Sigmoid colon (tissue), 7 donors: ENCODE measurements around the gene WFDC2. TPM values are rescaled to one million over a fixed set of nuclear protein-coding genes. Genes with fewer than 3 reads are reported as not detected.
"Not testable (repeated sequence)": the region's sequence is repeated elsewhere in the genome, so short reads cannot be mapped to it uniquely, and the experiment has no call there.

Experiments used
- DNase-seq: peaks from one replicate; pipeline ENCODE4 v3.0.0-alpha.2; 2019
- H3K27ac ChIP-seq, 4 donors: fragments of 200-600 bp; sonication (generic); one replicate each; pipeline ENCODE4 v1.5.1; 2016 to 2019; ENCODE audit warnings: mild to moderate bottlenecking in 1 of 4
- H3K27me3 ChIP-seq, 3 donors: fragments of 200-600 bp; sonication (generic); one replicate each; pipeline ENCODE4 v1.5.1; 2019; ENCODE audit warnings: mild to moderate bottlenecking in 1 of 3
- H3K36me3 ChIP-seq, 4 donors: fragments of 200-600 bp; sonication (generic); one replicate each; pipeline ENCODE4 v1.5.1; 2016 to 2019
- H3K4me1 ChIP-seq, 4 donors: fragments of 200-600 bp; sonication (generic); one replicate each; pipeline ENCODE4 v1.5.1; 2017 to 2019
- H3K4me3 ChIP-seq, 4 donors: fragments of 200-600 bp; sonication (generic); one replicate each; pipeline ENCODE4 v1.5.1; 2017 to 2019; ENCODE audit warnings: mild to moderate bottlenecking in 2 of 4, moderate library complexity in 1 of 4
- H3K9me3 ChIP-seq, 4 donors: fragments of 200-600 bp in 3 of 4; sonication (generic) in 3 of 4; one replicate each; pipeline versions ENCODE4 v1.5.1 to v1.6.1; 2013 to 2019
- EP300 ChIP-seq, 4 donors: sonication (generic); formaldehyde crosslinking; IDR thresholded peaks; one replicate each; pipeline ENCODE4 v1.6.1; 2017; ENCODE audit warnings: antibody characterized with exemption in 4 of 4
- POLR2A ChIP-seq, 2 donors: fragments of 450-650 bp; IDR thresholded peaks; one replicate each; pipeline ENCODE4 v1.6.1; 2016; ENCODE audit warnings: antibody characterized with exemption in 2 of 2, mild to moderate bottlenecking in 2 of 2, moderate library complexity in 2 of 2
- POLR2AphosphoS5 ChIP-seq, 4 donors: sonication (generic); formaldehyde crosslinking; IDR thresholded peaks; one replicate each; pipeline ENCODE4 v1.6.1; 2017; ENCODE audit warnings: antibody characterized with exemption in 4 of 4
- WGBS, 2 donors: extraction: QIAGEN DNeasy Blood & Tissue Kit; methylation state at CpG; one replicate each; pipeline ENCODE4 v1.1.7; 2013; 5-methylcytosine and 5-hydroxymethylcytosine counted together
- intact Hi-C: fragments of 100-400 bp; cut with DNase I; formaldehyde crosslinking; loops from one replicate; pipeline ENCODE4 v1.15.1; 2023
- polyA plus RNA-seq, 3 donors: library from polyadenylated mRNA; stranded (reverse); fragments of 200-250 nt; gene quantifications; one replicate each; pipeline ENCODE4 v1.2.3, GENCODE V29; 2013
- total RNA-seq, 4 donors: library from RNA; depleted of rRNA; stranded (reverse); fragments of >200 nt; gene quantifications; one replicate each; pipeline ENCODE4 v1.1.0, GENCODE V29; 2016
- TF ChIP-seq, protein P1 (sequence below), 4 experiments: fragments of 450-650 bp in 3 of 4; fragments of 200-600 bp in 1 of 4; IDR thresholded peaks; one replicate each; pipeline ENCODE4 v1.5.1; 2016 to 2019; ENCODE audit warnings: antibody characterized with exemption in 4 of 4, mild to moderate bottlenecking in 3 of 4, moderate library complexity in 2 of 4
- donor health status: healthy with polysubstance abuse.
- donor health status: Bipolar disorder and iron deficiency.
- donor health status: healthy.

Gene WFDC2
- total and polyA plus RNA-seq, 7 donors = 29.6 to 94.1 (median 42.5) TPM

DNA sequence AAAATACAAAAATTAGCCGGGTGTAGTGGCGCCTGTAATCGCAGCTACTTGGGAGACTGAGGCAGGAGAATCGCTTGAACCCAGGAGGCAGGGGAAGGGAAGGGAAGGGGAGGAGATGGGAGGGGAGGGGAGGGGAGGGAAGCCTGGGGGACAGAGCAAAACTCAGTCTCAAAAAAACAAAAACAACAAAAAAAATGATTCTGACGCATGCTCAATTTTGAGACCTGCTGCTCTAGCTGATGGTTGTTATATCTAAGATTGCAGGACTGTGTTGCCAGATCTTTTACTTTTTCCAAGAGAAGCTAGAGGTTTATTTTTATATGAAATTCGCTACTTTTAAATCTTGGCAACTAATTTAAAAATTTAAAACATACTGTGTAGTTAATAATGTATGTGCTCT, 2.4 kb upstream of the WFDC2 start:
- no peak for TF ChIP-seq POLR2A (IDR thresholded peaks at IDR 0.05)
- TF ChIP-seq, protein P1, sequence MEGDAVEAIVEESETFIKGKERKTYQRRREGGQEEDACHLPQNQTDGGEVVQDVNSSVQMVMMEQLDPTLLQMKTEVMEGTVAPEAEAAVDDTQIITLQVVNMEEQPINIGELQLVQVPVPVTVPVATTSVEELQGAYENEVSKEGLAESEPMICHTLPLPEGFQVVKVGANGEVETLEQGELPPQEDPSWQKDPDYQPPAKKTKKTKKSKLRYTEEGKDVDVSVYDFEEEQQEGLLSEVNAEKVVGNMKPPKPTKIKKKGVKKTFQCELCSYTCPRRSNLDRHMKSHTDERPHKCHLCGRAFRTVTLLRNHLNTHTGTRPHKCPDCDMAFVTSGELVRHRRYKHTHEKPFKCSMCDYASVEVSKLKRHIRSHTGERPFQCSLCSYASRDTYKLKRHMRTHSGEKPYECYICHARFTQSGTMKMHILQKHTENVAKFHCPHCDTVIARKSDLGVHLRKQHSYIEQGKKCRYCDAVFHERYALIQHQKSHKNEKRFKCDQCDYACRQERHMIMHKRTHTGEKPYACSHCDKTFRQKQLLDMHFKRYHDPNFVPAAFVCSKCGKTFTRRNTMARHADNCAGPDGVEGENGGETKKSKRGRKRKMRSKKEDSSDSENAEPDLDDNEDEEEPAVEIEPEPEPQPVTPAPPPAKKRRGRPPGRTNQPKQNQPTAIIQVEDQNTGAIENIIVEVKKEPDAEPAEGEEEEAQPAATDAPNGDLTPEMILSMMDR (IDR thresholded peaks at IDR 0.05) = no peak
- TF ChIP-seq EP300 (IDR thresholded peaks at IDR 0.05) = no peak
- TF ChIP-seq POLR2AphosphoS5 (IDR thresholded peaks at IDR 0.05) = no peak

DNA sequence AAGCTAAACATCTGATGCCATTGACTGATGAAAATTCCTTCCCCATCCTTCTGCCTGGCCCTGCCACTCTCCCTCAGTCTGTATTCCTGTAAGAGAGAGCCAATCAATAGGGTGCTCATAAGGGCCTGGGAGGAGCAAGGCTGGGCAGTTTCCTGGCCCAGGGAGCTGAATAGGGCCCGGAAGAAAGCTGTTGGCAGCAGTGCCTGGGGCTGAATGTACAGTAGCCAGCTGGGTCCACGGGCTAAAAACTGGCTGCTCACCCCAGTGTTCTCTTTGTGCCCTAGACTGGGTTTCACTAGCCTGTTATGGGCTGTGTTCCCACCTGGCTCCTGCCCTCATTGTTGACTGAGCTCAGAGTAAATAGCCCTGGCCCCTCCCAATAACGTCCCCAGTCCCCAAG, 1.7 kb upstream of the WFDC2 start:
- intact Hi-C loops = no loop called here
- no peak overlapping the region for H3K4me3 ChIP-seq
- WGBS, 2 donors = 18 to 45% methylated on average over 3 of the region's 3 CpGs

More for the DNA sequence above, 2.4 kb upstream of the WFDC2 start:
- H3K4me3 ChIP-seq = no peak overlapping the region
- no peak for DNase-seq
- peak overlapping the region in 2 of 4 donors; percentile 83 to 92 for H3K27ac ChIP-seq
- 93 to 94% methylated on average over 6 of the region's 6 CpGs for WGBS, 2 donors
- peaks cover 0 to 53% (median 40%) of the 10 kb centered on the region in 4 donors for H3K4me1 ChIP-seq
- no peaks in the 10 kb centered on the region for H3K36me3 ChIP-seq
- H3K27me3 ChIP-seq = no peaks in the 10 kb centered on the region
- intact Hi-C loops = no loop called here
- no peaks in the 10 kb centered on the region for H3K9me3 ChIP-seq

DNA sequence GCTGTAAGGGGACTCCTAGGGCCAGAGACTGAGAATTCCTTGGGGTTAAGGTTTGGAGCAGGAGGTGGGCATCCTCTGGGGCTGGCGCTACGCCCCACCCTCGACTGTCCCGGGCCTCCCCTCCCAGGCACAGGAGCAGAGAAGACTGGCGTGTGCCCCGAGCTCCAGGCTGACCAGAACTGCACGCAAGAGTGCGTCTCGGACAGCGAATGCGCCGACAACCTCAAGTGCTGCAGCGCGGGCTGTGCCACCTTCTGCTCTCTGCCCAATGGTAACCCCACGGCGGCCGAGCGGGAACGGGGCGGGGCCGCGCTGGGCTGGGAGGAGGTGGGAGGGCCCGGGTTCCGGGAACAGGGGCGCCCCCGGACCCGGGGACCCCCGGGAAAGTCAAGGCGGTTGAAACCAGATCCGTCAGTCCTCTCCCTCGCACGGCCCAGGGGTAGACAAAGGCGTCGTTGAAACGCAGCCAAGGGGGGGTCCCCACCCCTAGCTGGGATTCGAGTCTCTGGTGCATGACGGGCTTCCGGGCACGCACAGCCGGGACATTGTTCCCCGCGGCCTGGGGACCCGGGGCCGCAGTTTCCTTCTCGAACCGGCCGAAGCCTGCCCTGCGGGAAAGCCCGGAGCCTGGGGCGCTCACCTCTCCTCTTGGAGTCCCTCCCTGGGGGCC, 844 bp downstream of the WFDC2 start:
- Histone ChIP-seq H3K27ac (peak overlapping the region; percentile 23 to 92 (median 86)), H3K27me3 (no peaks in the 10 kb centered on the region), H3K36me3 (no peaks in the 10 kb centered on the region), H3K4me3 (peak overlapping the region; percentile 36 to 60 (median 50)), H3K9me3 (no peaks in the 10 kb centered on the region), H3K4me1 (peaks cover 0 to 44% (median 32%) of the 10 kb centered on the region in 4 donors)
- WGBS, 2 donors = 1 to 8% methylated on average over 50 of the region's 50 CpGs
- DNase-seq = peak; percentile 87
- intact Hi-C loops = loop anchor here (2.0 kb wide), 2 partner anchors 22 to 108 kb away; partner anchors contain the start of gene SYS1
- TF ChIP-seq, protein P1 (IDR thresholded peaks at IDR 0.05) = no peak
- TF ChIP-seq POLR2A (IDR thresholded peaks at IDR 0.05) (peak; percentile 31 to 56), EP300 (IDR thresholded peaks at IDR 0.05) (no peak), POLR2AphosphoS5 (IDR thresholded peaks at IDR 0.05) (peak; percentile 85 to 93 (median 92))

More for the DNA sequence above, 1.7 kb upstream of the WFDC2 start:
- no peak for DNase-seq
- no peaks in the 10 kb centered on the region for H3K36me3 ChIP-seq
- H3K27ac ChIP-seq = peak overlapping the region in 3 of 4 donors; percentile 83 to 92 (median 89)
- peaks cover 0 to 53% (median 40%) of the 10 kb centered on the region in 4 donors for H3K4me1 ChIP-seq
- no peaks in the 10 kb centered on the region for H3K27me3 ChIP-seq
- H3K9me3 ChIP-seq = no peaks in the 10 kb centered on the region
- TF ChIP-seq POLR2AphosphoS5 (IDR thresholded peaks at IDR 0.05) (no peak), POLR2A (IDR thresholded peaks at IDR 0.05) (no peak), EP300 (IDR thresholded peaks at IDR 0.05) (no peak)
- TF ChIP-seq, protein P1 (IDR thresholded peaks at IDR 0.05) = no peak

DNA sequence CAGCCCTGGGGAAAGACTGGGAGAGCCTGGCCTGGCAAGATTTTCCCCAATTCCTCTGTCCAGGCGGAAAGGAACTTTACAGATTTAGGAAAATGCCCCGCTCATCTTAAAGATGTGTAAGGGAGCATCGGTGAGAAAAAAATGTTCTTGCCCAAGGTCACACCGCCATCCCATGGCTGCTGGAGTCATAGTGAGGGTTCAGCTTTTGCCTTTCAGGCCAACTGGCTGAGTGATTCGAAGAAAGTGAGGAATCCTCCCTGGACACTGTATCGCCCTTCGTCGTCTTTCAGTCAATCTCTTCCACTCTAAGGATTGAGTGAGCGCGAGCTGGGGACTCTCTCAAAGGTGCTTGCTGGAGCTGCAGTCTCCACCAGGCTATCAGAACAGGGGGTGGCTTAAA, 1.4 kb downstream of the WFDC2 start:
- intact Hi-C loops = loop anchor here (2.0 kb wide), 2 partner anchors 22 to 108 kb away; partner anchors contain the start of gene SYS1
- Histone ChIP-seq H3K36me3 (no peaks in the 10 kb centered on the region), H3K27ac (peak overlapping the region; percentile 23 to 92 (median 86)), H3K27me3 (no peaks in the 10 kb centered on the region), H3K9me3 (no peaks in the 10 kb centered on the region), H3K4me1 (peaks cover 0 to 38% (median 27%) of the 10 kb centered on the region in 4 donors), H3K4me3 (peak overlapping the region; percentile 36 to 60 (median 50))
- no peak for TF ChIP-seq EP300 (IDR thresholded peaks at IDR 0.05)
- TF ChIP-seq, protein P1 (IDR thresholded peaks at IDR 0.05) = peak in 1 of 4 experiments; percentile 38
- WGBS, 2 donors = 39 to 78% methylated on average over 10 of the region's 10 CpGs
- no peak for DNase-seq

DNA sequence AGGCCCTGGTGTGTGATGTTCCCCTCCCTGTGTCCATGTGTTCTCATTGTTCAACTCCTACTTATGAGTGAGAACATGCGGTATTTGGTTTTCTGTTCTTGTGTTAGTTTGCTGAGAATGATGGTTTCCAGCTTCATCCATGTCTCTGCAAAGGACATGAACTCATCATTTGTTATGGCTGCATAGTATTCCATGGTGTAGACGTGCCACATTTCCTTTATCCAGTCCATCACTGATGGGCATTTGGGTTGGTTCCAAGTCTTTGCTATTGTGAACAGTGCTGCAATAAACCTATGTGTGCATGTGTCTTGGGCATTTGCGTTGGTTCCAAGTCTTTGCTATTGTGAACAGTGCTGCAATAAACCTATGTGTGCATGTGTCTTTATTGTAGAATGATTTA, 2.7 kb downstream of the WFDC2 start:
- H3K27me3 ChIP-seq, H3K27ac ChIP-seq, H3K4me3 ChIP-seq, intact Hi-C loops, H3K9me3 ChIP-seq, H3K36me3 ChIP-seq, DNase-seq: not testable (repeated sequence)
- H3K4me1 ChIP-seq = peaks cover 0 to 34% (median 26%) of the 10 kb centered on the region in 4 donors
- 47 to 89% methylated on average over 3 of the region's 3 CpGs for WGBS, 2 donors

DNA sequence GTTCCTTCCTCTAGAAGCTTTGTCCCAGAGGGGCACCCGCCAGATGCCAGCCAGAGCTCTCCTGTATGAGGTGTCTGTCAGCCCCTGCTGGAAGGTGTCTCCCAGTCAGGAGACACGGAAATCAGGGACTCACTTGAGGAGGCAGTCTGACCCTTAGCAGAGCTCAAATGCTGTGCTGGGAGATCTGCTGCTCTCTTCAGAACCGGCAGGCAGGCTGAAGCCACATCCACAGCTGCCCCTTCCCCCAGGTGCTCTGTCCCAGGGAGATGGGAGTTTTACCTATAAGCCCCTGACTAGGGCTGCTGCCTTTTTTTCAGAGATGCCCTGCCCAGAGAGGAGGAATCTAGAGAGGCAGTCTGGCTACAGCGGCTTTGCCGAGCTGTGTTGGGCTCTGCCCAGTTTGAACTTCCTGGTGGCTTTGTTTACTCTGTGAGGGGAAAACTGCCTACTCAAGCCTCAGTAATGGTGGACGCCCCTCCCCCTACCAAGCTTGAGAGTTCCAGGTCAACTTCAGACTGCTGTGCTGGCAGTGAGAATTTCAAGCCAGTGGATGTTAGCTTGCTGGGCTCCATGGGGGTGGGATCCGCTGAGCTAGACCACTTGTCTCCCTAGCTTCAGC, 8.1 kb downstream of the WFDC2 start:
- H3K4me1 ChIP-seq, intact Hi-C loops, H3K27me3 ChIP-seq, H3K4me3 ChIP-seq, H3K27ac ChIP-seq, H3K9me3 ChIP-seq, DNase-seq: not testable (repeated sequence)
- WGBS, 2 donors = 69 to 77% methylated on average over 7 of the region's 7 CpGs
- H3K36me3 ChIP-seq = peaks cover 0 to 18% (median 2%) of the 10 kb centered on the region in 4 donors
